GM18909 (cell line): Measurements from ENCODE around the gene ABLIM2.

Experiments used
- ATAC-seq: cut with Tn5 transposase; IDR thresholded peaks from one replicate; pipeline ENCODE4 v1.9.1; 2021; ENCODE audit warnings: mild to moderate bottlenecking; ENCODE audit not compliant: unreplicated experiment, poor library complexity

ABLIM2 gene

GRCh38 chr4:8194306-8195242 is 36.0 kb upstream of the ABLIM2 start:
- ATAC-seq, result no peak

- peak; percentile 93 for ATAC-seq
Measured at GRCh38 chr4:8192748-8193738, 34.4 kb upstream of the ABLIM2 start.

GRCh38 chr4:8191136-8191747 is 32.6 kb upstream of the ABLIM2 start:
- peak; percentile 49 for ATAC-seq

GRCh38 chr4:8189551-8190466 is 31.2 kb upstream of the ABLIM2 start:
- no peak for ATAC-seq

- no peak for ATAC-seq
Measured at GRCh38 chr4:8188743-8189550, 30.3 kb upstream of the ABLIM2 start.

DNA sequence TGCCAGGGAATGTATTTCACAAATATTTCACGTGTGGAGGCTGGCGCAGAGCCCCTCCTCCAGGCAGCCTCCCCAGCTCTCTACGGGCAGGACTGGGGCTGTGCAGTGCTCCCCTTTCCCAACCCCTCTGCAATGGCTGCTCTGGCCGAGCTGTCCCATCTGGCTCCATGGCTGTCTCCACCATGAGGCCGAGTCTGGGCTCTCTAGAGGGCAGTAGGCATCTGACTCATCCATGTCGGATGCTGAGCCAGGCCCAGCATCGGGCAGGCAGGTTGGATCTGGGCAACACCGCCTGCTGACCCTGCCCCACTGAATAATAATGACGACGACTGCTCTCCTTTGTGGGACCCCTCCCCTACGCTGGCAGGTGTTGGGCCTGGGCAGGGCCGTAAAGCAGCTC is 29.5 kb upstream of the ABLIM2 start:
- no peak for ATAC-seq

- no peak for ATAC-seq
Measured at GRCh38 chr4:8185930-8186329, 27.3 kb upstream of the ABLIM2 start.

GRCh38 chr4:8185295-8185694 is 26.7 kb upstream of the ABLIM2 start:
- ATAC-seq, result no peak

DNA sequence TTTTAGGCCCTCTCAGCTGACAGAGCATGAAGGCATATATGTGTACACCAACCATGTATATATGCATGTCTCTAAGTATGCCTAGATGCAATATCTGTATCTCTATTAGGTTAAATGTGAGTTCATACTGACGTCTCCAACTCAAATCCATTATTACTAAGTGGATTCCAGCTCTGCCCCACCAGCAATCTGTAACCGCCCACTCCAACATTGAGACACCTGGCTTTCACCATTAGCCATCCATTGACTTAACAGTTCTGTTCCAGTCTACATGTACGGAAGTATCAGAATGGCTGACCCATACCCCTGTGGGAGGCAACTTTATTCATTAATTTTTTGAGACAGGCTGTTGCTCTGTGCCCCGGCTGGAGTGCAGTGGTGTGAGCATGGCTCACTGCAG is 25.4 kb upstream of the ABLIM2 start:
- ATAC-seq, result no peak

GRCh38 chr4:8182858-8183725 is 24.5 kb upstream of the ABLIM2 start:
- no peak for ATAC-seq

- no peak for ATAC-seq
Measured at GRCh38 chr4:8182294-8182693, 23.7 kb upstream of the ABLIM2 start.

DNA sequence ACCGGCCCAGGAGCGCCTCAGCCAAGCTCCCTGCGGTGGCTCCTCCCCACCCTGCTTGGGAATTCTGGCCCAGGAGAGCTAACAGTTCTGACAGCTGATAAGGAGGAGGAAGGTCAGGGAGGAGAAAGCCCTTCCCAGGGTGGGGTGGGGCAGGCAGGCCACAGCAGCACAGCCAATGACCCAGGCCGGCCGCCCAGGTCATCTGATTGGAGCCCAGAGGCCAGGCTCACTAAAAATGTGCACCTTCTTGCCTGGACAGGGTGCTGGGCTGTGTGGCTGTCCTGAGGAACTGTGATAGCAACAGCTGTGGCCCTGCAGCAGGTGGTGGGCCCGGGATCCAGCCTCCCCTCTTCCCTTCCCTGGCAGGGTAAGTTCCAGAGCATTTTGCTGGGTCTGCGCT is 23.2 kb upstream of the ABLIM2 start:
- ATAC-seq, result no peak

GRCh38 chr4:8181119-8181518 is 22.5 kb upstream of the ABLIM2 start:
- no peak for ATAC-seq

DNA sequence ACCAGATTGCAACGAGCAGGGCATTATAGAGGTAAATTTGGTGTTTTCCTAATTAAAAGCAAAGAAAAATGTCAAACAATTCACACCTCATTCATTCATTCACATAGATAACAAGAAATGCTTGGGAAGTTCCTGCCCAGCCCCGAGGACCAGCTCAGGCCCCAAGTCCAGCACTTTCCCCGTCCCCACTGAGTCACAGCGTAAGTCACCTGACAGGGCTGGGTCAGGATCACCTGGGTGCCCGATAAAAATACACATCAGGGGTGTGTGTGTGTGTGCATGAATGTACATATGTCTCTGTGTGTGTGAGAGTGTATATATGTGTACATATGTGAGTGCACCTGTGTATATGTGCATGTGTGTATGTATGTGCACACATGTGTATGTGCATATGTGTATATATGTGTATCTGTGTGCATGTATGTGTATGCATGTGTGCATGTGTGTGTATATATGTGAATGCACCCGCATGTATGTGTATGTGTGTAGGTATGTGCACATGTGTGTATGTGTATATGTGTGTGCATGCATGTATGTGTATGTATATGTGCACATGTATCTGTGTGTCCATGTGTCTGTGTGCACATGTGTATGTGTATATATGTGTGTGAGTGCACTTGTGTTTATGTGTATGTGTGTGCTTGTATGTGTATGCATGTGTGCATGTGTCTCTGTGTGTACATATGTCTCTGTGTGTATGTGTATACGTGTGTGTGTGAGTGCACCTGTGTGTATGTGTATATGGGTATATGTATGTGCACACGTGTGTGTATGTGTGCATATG is 21.9 kb upstream of the ABLIM2 start:
- no peak for ATAC-seq

GRCh38 chr4:8179771-8180170 is 21.2 kb upstream of the ABLIM2 start:
- ATAC-seq, result no peak

DNA sequence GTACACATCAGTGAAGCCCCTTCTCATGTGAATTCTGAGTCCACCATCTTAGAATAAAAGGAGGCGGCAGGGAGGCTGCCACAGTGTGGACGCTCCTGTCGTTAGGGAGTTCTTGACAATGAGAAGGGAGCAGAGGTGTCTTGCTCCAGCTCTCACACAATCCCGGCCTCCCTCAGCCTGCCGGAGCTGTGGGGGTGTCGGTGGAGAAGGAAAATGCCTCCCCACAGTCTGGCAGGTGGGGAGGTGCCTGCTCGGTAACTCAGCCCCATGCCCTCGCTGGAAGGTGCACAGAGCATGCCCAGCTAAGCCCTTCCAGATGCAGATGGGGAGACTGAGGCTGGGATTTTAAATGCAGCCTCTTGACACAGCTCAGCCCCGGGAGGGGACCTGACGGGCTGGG is 20.5 kb upstream of the ABLIM2 start:
- ATAC-seq, result no peak

DNA sequence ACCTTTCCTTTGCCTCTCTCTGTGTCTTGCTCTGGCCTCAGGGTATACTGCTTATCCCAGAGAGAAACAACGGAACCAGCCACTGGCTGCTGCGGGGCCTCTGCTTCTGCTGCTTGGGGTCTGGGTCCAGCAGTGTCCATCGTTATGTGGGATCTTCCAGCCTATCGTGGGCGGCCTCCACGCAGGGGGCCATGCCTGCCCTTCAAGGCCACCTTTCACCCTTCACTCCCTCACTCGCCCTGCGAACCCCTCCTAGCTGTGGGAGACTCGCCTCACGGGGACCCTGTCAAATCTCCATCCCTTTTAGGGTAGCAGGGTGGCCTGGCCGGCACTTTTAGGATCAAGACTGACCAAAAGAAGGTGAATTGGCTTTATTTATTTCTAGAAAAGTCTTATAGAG is 19.3 kb upstream of the ABLIM2 start:
- no peak for ATAC-seq
